GM21528 (cell line): ENCODE data around the gene GLB1L3.
"Not testable (repeated sequence)": the region's sequence is repeated elsewhere in the genome, so short reads cannot be mapped to it uniquely, and the experiment has no call there.

Experiments used
- ATAC-seq: cut with Tn5 transposase; IDR thresholded peaks from one replicate; pipeline ENCODE4 v1.9.1; 2021; ENCODE audit warnings: mild to moderate bottlenecking, moderate library complexity; ENCODE audit not compliant: unreplicated experiment, low FRiP score

GLB1L3 gene

GRCh38 chr11:134250675-134251074, 25.5 kb upstream of the GLB1L3 start:
- no peak for ATAC-seq

DNA sequence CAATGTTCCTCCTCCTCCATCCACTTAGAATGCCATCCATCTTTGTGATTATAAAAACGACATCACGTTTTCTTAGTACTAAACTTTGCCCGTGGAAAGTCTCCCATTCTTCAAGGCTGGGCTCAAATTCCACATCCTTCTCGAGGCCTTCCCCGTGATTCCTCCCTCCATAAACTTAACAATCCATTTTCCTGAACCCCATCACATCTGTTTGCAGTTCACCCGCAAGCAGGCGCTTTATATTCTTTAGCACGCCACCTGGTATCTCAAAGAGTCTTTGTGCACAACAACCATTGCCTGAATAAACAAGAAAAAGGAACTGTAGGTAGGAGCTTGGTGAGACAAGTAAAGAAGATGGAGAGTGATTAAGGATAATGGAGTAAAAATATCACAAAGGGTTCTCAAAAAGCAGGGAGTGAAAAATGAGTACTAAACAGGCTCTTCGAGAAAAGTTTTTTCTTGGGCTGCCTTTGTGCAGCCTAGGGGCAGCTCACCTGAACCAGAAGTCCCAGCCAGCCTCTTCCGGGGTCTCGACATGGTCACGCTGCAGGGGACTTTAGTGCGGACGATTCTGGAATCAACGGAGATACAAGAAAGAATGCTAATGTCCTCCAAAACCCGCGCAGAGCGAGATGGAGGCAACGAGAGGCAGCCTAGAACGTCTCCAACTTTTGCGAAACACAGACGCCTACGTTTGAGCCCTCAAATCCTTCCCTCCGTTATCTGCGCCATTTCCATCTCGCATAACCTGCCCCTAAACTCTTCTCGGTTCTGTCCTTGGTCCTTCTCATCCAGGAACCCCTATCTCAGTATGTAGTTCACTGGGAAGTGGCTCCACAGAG, 23.6 kb upstream of the GLB1L3 start:
- ATAC-seq = peak; percentile 44

DNA sequence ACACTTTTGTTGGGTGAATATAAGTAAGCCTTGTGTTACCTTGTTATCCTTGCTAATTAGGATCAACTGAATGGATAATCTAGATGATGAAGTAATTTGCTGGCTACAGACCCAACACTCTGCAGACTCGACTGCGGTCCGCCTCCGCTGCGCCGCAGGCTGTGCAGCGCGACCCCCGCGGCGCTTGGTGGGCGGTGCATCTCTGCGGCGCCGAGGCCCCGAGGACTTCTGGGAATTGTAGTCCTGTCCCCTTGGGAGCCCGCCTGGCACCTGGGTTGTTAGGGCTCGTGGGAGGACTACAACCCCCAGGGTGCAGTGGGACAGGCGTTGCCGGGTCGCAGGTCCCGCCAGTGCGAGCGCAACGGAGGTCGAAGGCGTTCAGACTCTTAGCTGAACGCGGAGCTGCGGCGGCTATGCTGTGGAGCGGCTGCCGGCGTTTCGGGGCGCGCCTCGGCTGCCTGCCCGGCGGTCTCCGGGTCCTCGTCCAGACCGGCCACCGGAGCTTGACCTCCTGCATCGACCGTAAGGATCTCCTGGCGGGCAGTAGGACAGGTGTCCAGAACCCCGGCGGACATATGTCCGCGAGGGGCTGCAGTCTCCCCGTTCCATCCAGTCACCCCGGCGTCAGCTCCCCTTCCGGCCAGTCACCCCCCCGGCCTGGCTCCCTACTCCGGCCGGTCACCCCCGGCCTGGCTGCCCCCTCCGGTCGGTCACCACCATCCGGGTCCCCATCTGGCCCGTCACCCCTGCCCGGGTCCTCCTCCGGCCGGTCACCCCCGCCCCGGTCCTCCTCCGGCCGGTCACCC, 22.8 kb upstream of the GLB1L3 start, which contains the start of the genes ACAD8 and THYN1:
TSS of gene ACAD8 (plus strand) at position 381 of the 806 bp plus-strand sequence. CDS start at position 414, 33 bp downstream.
TSS of gene THYN1 (minus strand) at position 165 of the 806 bp plus-strand sequence. CDS start 470 bp downstream, outside the sequence.
- peak; percentile 98 for ATAC-seq

- ATAC-seq = no peak
Observed at GRCh38 chr11:134254433-134255183, 21.6 kb upstream of the GLB1L3 start.

DNA sequence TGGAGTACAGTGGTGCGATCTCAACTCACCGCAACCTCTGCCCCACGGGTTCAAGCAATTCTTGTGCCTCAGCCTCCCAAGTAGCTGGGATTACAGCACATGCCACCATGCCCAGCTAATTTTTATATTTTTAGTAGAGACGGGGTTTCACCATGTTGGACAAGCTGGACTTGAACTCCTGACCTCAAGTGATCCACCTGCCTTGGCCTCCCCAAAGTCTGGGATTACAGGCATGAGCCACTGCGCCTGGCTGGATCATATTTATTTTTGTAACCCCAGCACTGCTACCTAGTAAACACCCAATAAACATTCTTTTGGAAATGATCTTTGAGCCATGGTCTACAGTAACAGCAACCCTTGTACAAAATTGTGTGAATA, 21.0 kb upstream of the GLB1L3 start:
- not testable (repeated sequence) for ATAC-seq

DNA sequence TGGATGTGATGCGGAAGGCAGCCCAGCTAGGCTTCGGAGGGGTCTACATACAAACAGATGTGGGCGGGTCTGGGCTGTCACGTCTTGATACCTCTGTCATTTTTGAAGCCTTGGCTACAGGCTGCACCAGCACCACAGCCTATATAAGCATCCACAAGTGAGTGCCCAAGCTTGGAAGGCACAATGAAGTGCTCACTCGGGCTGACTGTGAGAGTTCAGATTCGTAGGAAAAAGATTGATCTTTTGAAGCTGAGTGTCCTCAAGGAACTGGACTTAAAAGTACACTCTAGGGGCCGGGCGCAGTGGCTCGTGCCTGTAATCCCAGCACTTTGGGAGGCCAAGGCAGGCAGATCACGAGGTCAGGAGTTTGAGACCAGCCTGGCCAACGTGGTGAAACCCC, 19.1 kb upstream of the GLB1L3 start:
- no peak for ATAC-seq

DNA sequence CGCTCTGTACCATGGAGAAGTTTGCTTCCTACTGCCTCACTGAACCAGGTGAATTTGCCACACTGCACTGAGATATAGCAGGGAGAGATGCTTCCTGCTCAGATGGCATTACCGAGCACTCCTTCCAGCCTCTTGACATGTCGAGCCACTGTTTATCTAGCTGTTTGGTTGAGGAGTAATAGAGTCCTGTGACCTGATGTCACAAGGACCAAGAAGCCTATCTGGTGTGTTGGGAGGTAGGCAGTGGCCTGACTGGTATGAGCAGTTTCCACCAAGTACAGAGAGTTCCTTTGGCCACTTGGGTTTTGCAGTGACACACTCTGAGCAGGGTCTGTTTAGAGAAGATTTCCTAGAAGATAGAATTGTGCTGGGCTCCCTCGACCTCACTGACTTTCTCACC, 17.6 kb upstream of the GLB1L3 start:
- ATAC-seq = no peak

GRCh38 chr11:134260503-134260902, 15.7 kb upstream of the GLB1L3 start:
- ATAC-seq = no peak

- ATAC-seq = no peak
Observed at GRCh38 chr11:134260983-134261382, 15.2 kb upstream of the GLB1L3 start.

DNA sequence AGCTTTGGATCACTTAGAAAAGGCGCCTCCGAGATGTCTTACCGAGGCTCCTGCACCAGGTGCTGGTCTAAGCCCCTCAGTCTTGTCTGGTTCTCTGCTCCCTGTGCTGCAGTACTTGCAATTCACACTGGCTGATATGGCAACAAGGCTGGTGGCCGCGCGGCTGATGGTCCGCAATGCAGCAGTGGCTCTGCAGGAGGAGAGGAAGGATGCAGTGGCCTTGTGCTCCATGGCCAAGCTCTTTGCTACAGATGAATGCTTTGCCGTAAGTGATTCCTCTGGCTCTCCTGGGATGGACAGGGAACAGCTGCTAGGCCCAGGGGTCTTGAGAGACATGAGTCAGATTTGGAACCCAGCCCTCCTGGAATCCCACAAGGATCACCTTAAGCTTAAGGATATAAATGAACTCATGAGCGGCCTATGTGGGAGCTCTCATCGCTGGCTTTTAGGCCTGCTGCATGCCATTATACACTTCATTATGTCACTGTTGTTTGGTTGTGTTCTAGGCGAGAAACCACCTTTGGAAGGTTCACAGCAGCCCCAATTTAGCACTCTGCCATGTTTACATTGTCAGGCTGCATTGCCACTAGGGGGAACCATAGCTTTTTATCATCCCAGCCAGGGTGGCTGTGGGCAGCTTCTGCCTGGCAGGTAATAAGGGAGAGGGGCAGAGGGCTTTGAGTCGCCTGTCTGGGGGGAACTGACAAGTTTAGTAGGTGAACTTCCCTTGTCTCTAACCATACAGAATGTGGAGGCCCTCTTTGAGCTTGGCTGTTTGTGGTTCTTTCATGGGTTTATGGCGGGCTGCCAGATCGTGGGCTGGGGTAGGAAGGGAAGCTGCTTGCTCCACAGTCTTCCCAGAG, 14.3 kb upstream of the GLB1L3 start:
- no peak for ATAC-seq

DNA sequence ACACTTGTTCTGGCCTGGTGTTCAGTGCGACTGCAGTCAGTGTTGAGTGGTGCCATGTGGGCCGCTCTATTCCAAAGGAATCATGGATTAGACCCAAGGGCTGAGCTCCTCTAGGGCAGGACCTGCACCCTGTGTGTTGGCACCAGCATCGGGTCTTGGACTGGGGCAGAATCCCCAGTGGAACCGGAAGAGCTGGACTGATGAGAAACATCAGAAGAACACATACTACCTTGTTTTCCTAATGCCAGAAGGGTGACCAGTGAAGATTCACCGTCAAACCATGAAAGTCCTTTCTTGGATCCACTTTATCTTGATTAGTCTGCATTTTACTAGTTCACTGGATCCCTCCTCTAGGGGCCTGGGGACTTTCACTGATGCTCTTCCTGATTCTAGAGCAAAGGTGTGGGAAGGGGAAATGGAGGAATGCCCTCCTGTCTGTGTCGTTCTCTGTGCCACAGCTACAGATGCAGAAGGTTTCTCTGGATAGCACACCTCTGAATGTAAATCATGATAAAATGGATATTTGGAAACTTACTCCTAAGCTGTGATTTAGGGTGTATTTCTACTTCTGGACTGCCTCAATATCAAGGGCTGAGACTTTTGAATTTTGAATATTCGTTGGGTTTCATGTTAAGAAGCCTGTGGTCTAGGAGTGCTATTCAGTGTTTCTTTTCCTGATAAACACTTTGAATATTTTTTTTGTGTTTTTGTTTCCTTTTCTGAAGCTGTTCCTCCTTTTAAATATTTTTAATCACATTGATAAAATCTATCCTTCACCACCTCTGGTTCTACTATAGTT, 11.0 kb upstream of the GLB1L3 start:
- ATAC-seq = no peak

DNA sequence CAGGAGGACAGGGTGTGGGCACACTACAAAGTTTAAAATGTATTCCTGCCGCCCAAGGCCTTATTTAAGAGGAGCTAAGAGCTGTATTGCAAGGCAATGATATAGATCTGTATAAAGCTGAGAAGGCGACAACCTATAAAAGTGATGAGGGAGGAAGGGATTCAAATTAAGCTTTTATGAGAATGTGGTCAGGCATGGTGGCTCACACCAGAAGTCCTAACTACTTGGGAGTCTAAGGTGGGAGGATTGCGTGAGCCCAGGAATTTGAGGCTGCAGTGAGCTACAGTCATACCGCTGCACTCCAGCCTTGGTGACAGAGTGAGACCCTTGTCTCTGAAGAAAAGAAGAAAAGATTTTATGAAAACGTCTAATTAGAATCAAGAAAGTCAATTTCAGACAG, 9.7 kb upstream of the GLB1L3 start:
- ATAC-seq = no peak

GRCh38 chr11:134266841-134267251, 9.3 kb upstream of the GLB1L3 start:
- no peak for ATAC-seq

DNA sequence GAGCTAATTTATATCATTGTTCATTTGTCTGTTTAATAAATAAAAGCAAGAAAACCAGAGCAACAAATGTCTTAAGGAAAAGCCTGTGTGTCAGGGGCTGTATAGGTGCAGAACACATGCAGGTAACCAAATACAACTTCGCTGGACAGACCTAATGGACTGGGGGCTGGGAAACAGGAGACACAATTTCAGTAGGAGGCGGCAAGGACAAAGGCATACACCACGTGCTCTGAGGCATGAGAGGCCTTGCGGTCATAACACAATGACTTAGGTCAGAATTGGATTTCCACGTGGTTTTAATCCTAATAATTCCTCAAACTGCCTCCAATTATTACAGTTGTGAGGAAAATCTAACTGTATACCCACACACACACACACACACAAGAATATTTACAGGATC, 8.7 kb upstream of the GLB1L3 start:
- ATAC-seq = no peak

DNA sequence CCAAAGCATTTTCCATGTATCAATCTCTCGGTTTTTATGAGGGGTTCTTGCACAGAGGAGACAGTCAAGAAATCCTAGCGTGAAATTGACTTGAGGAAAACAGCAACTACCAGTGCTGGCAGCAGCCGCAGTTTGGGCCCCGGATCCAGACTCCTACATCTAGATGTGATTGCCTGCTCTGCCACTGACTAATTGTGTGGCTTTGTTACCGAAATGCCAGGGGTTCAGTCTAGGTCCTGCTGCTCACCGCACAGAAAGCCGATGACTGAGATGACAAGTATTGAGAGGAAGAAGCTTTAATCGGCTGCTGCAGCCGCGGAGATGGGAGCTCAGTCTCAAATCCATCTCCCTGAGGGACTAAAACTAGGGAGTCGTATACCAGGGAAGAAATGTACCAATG, 8.2 kb upstream of the GLB1L3 start:
- no peak for ATAC-seq

- ATAC-seq = no peak
Observed at GRCh38 chr11:134270250-134270714, 5.9 kb upstream of the GLB1L3 start.

DNA sequence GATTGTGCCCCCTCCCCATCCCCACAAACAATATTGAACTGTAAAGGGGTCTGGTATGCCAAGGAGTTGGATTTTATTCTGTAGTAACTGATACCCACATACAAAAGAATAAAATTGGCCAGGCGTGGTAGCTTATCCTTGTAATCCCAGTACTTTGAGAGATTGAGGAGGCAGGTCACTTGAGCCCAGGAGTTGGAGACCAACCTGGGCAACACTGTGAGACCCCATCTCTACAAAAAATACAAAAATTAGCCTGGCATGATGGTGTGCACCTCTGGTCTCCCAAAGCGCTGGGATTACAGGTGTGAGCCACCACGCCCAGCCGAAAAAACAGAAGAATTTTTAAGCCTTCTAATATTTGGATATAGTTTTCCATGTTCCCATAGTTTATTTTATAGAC, 4.2 kb upstream of the GLB1L3 start:
- no peak for ATAC-seq

DNA sequence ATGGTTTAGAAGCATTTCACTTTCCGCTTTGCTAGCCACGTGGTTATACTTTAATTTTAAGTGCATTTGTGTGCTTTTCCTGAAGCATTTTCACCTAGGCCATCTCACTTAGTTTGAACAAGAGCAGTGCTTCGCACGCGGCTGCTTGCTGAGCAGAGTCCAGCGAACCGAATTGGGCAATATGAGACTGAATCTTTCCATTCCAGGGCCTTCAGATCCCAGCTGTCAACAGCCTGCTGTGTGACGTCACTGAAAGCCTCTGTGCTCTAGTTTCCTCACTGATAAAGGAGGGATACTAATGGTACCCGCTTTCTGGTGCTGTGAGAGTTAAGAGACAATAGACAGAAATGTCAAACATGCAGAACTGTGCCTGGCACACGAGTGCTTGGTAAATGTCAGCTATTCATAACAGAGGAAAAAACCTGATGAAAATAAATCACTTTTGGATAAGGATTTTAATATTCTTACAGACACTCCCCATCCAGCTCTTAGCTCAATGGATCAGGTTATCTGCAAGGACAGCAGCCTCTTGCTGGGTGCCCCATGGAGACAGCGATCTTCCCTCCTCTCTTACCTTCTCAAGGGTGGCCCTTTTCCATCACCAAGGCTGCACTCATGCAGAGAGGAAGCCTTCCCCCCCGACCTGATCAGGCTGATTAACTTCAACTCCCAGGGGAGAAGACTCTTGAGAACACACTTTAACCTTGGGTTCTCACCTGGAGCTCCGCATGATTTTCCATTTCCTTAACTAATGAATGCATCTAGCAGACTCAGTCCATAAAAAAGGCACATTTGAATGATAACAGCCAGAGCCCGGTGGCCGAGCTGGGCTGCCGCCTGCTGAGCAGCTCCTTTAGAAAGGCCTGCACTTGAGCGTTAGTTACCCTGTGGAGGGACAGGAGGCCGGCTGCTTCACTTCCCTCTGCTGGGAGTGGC, 3.5 kb upstream of the GLB1L3 start:
- no peak for ATAC-seq
